GM18507 (cell line): ENCODE measurements around the gene COL4A6.
"Not testable (repeated sequence)": the region's sequence is repeated elsewhere in the genome, so short reads cannot be mapped to it uniquely, and the experiment has no call there.

Source experiments
- DNase-seq: peaks from one replicate; pipeline ENCODE4 v3.0.0; 2011; ENCODE audit warnings: low read depth; ENCODE audit not compliant: insufficient read length; ENCODE audit errors: extremely low spot score
- FAIRE-seq: peaks from 2 replicates; lab custom pipeline; 2011; peaks lifted over from hg19 to GRCh38; lab: Jason Lieb, UNC

Gene COL4A6

GRCh38 chrX:108438110-108438623 is at the start of gene COL4A6:
COL4A6 (minus strand) TSS chrX:108438422; CDS start chrX:108438196, 226 bp downstream.
- FAIRE-seq (no peak), DNase-seq (no peak)

- FAIRE-seq (no peak), DNase-seq (no peak)
Measured at GRCh38 chrX:108485960-108486359, 47.7 kb upstream of the COL4A6 start.

- no peak for FAIRE-seq
Measured at GRCh38 chrX:108484251-108484650, 46.0 kb upstream of the COL4A6 start.

GRCh38 chrX:108481528-108481927 is 43.3 kb upstream of the COL4A6 start:
- DNase-seq = not testable (repeated sequence)

More at GRCh38 chrX:108484251-108484650, 46.0 kb upstream of the COL4A6 start:
- no peak for DNase-seq

GRCh38 chrX:108473979-108474378 is 35.8 kb upstream of the COL4A6 start:
- DNase-seq = no peak
- no peak for FAIRE-seq

More at GRCh38 chrX:108481528-108481927, 43.3 kb upstream of the COL4A6 start:
- not testable (repeated sequence) for FAIRE-seq

- FAIRE-seq (no peak), DNase-seq (no peak)
Measured at GRCh38 chrX:108468486-108468885, 30.3 kb upstream of the COL4A6 start.

GRCh38 chrX:108464604-108465003 is 26.4 kb upstream of the COL4A6 start:
- FAIRE-seq (no peak), DNase-seq (no peak)

- FAIRE-seq (no peak), DNase-seq (no peak)
Measured at GRCh38 chrX:108456971-108457477, 18.8 kb upstream of the COL4A6 start.

GRCh38 chrX:108453841-108454240 is 15.6 kb upstream of the COL4A6 start:
- FAIRE-seq (no peak), DNase-seq (no peak)

GRCh38 chrX:108447303-108447702 is 9.1 kb upstream of the COL4A6 start:
- no peak for FAIRE-seq

GRCh38 chrX:108442901-108443464 is 4.8 kb upstream of the COL4A6 start:
- no peak for DNase-seq

More at GRCh38 chrX:108447303-108447702, 9.1 kb upstream of the COL4A6 start:
- DNase-seq = no peak

GRCh38 chrX:108439961-108440696 is 1.9 kb upstream of the COL4A6 start:
- FAIRE-seq (no peak), DNase-seq (no peak)

More at GRCh38 chrX:108442901-108443464, 4.8 kb upstream of the COL4A6 start:
- FAIRE-seq = no peak

- DNase-seq = no peak
- FAIRE-seq = no peak
Measured at GRCh38 chrX:108439426-108439942, 1.3 kb upstream of the COL4A6 start, which contains the start of gene COL4A5. COL4A5 (plus strand) TSS chrX:108439838; CDS start chrX:108440126, 288 bp downstream.

GRCh38 chrX:108437349-108438109 is 693 bp downstream of the COL4A6 start:
- DNase-seq = no peak
- no peak for FAIRE-seq

- DNase-seq (no peak), FAIRE-seq (no peak)
Measured at GRCh38 chrX:108435261-108435660, 3.0 kb downstream of the COL4A6 start.

GRCh38 chrX:108426262-108426661 is 12.0 kb downstream of the COL4A6 start:
- DNase-seq (no peak), FAIRE-seq (no peak)

GRCh38 chrX:108420481-108420880 is 17.7 kb downstream of the COL4A6 start:
- no peak for DNase-seq
- no peak for FAIRE-seq

GRCh38 chrX:108419401-108419800 is 18.8 kb downstream of the COL4A6 start:
- FAIRE-seq (no peak), DNase-seq (no peak)

- FAIRE-seq (no peak), DNase-seq (no peak)
Measured at GRCh38 chrX:108417257-108417656, 21.0 kb downstream of the COL4A6 start.

GRCh38 chrX:108415891-108416290 is 22.3 kb downstream of the COL4A6 start:
- DNase-seq = no peak

More at GRCh38 chrX:108415891-108416290, 22.3 kb downstream of the COL4A6 start:
- no peak for FAIRE-seq
